Superior temporal gyrus (tissue), 1 donor: ENCODE results near the gene KCNAB2.
A peak's percentile ranks its signal among the peaks of the same experiment; 100 is the strongest.

Experiments used
- DNase-seq: peaks from one replicate; pipeline ENCODE4 v3.0.0-alpha.2; 2016; ENCODE audit errors: extremely low spot score

KCNAB2 gene

DNA sequence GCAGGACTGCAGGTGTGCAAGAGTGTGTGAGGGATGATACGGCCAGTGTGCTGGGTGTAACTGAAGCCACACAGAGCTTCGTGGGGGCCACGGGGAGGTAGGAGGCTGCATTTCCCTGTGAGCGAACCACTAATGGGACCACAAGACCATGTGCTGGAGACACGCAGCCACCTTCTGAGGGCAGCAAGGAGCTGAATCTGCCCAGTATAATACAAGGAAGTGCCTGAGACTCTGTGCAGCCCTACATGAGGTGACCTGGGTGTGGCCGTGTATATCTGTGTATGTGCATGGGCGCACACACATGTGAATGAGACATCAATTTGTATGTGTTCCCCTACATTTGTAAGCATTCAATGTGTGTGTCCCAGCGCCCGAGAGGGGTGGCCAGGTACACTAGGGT is 83.6 kb downstream of the KCNAB2 start:
- DNase-seq, result no peak

DNA sequence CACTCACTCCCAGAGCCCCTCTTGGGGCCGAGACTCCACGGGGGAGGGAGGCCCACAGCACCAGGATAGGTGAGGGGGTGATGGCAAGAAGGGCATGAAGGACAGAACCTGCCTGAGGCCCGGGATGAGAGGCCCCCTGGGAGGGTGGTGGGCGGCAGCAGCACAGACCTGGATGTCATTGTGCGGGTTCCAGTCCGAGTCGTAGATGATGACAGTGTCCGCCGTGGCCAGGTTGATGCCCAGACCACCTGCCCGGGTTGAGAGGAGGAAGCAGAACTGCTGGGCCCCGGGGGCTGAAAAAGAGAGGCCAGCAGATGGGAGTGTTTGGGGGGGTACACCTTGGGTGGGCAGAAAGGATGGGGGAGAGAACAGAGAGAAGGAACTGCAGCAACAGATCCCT is 84.3 kb downstream of the KCNAB2 start:
- DNase-seq, result no peak

DNA sequence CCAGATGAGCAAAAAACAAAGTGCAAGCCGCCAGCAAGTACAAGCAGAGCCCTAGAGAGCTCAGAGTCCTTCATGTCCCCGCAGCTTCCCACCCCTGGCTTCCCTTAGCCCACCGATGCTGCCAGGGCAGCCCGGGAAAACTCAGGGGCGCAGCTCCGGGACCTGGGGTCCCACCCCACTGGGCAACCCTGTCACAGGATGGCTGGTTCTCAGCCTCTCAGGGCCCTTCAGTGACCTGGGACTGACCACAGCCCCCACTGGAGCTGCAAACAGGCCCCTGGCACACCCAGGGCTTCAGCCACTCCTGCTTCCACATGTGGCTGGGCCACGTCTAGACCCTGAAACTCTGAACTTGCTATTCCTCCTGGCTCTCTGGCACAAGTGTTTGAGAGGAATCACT is 84.9 kb downstream of the KCNAB2 start:
- DNase-seq, result no peak

DNA sequence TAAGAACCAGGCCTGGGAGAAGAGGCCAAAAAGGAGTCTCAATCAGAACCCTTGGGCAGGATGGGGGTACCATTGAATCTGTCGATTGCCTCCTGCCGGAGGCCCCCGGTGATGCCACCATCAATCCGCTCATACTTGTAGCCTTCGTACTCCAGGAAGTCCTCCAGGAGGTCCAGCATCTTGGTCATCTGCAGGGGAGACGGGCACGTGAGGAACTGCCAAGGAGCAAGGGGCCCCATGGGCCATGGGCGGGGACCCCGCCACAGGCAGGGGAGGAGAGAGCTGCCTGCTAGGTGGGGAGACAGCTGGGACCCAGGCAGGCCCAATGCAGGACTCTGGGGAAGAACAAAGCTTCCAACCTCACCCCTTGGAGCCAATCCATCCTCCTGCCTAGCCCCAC is 85.9 kb downstream of the KCNAB2 start:
- DNase-seq, result no peak

DNA sequence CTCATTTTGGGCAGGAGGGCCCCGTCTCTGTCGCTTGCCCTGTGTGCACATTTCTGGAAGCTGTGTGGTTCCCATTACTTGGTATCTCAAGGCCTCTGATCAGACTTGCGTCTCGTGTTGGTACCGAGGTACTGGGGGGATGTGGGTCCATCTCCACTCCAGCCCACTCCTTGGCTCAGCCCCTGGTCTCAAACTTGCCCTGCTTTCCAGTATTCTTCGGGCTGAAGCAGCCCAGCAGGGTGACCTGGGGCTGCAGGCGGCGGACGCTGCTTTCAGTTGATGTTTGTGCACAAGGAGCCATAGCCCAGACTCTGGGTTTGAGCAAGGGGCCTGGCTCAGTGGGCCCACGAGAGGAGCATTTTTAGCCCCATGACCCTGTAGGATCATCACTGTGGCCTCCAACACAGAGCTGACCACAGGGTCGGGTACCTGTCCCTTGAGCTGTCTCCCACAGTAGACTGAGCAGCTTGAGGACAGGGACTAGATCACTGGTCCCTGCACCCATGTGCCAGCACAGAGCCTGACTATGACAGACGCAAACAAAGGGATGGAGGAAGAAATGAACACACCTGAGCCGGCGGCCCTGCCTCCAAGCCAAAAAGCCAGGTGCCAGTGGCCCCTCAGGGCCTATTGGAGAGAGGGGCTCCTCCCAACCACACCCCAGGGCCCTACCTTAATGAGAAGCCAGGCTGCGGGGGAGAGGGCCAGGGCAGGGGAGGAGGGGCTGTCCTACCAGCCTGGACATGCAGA is 87.6 kb downstream of the KCNAB2 start:
- no peak for DNase-seq

DNA sequence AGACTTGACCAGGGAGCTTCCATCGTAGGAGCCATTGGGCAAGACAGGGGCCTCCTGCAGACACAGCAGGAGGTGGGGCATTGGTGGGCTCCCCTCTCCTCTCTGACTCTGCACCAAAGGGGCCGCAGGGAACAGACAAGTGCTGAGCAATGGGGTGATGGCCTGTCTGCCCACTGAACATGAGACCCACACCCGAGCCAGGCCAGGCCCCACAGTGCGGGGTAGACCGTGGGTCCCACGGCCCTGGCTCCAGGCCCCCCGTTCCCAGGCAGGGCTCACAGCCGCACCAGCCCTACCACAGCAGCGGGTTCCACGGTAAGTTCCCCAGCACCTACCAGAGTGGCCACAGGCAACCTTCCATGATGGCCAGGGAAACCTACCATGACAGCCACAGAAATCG is 88.5 kb downstream of the KCNAB2 start:
- DNase-seq, result no peak

DNA sequence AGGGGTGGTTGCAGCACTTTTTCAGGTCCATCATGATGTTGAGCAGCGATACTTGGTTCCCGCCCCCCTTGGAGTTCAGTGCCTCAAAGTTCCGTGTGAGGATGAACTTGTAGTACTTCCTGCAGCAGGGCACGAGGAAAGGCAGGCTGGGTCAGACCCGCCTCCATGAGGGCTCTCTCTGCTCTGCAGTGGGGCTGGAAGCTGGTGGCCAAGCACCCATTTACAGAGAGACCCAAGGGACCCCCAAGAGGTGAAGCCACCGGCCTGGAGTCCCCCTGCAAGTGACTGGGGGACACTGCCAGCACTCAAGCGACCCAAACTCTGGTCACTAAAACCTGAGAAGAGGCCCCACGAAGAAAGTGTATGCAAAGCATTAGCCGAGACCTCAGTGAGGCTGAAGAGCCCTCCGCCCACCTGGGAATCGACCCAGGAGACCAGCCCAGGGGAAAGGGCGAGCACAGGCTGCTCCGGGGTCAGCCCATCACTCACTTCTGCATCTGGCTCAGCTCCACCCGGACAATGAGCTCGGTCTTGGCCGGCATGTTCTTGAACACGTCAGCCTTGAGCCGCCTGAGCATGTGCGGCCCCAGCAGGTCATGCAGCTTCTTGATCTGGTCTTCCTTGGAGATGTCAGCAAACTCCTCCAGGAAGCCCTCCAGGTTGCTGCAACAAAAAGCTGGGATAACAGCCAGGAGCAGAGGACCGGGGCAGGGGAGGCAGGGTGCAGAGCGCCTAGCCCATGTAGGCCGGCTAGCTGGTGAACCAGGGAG is 89.2 kb downstream of the KCNAB2 start:
- DNase-seq, result no peak

- no peak for DNase-seq
These were observed 91.0 kb downstream of the KCNAB2 start for GRCh38 chr1:6136516-6137220.

- no peak for DNase-seq
These were observed 92.1 kb downstream of the KCNAB2 start for GRCh38 chr1:6137758-6138157.

- no peak for DNase-seq
These were observed 94.7 kb downstream of the KCNAB2 start for GRCh38 chr1:6140413-6140812.

- no peak for DNase-seq
These were observed 95.9 kb downstream of the KCNAB2 start for GRCh38 chr1:6141592-6141991.

GRCh38 chr1:6142036-6142621 is 96.4 kb downstream of the KCNAB2 start:
- DNase-seq, result no peak

DNA sequence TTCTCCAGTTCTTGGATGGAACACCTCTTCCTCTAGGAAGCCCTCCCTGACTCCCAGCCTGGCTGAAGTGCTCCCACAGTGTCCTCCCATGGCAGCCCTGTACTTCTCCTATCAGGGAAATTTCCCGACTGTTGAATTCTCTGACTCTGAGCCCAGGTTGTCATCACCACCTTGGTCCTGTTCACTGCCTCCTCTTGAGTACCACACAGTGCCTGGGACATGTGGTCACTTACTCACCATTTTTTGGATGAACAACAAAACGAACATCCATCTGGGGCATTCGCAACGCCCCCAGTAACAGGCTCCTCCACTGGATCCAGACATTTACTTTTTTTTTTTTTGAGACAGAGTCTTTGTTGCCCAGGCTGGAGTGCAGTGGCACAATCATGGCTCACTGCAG is 97.0 kb downstream of the KCNAB2 start:
- DNase-seq, result peak; percentile 50

- DNase-seq, result no peak
These were observed 97.7 kb downstream of the KCNAB2 start for GRCh38 chr1:6143395-6143794.

DNA sequence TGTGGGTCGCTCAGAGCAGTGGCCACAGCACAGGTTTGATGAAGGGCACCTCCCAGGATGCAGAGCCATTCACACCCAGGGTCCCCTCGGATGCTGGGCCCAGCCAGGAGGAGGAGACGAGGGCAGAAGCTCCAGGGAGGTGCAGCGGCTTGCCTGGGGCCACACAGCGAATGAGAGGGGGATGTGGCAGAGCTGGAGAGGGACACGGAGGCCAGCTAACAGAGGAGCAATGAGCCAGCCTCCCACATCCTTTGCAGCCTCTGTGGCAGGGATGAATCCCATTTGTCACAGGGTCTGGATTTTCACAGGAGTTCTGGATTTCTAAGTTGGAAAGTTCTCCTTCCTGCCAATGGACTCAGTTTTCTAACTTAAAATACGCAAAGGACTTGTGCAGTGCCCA is 98.5 kb downstream of the KCNAB2 start:
- peak; percentile 35 for DNase-seq

DNA sequence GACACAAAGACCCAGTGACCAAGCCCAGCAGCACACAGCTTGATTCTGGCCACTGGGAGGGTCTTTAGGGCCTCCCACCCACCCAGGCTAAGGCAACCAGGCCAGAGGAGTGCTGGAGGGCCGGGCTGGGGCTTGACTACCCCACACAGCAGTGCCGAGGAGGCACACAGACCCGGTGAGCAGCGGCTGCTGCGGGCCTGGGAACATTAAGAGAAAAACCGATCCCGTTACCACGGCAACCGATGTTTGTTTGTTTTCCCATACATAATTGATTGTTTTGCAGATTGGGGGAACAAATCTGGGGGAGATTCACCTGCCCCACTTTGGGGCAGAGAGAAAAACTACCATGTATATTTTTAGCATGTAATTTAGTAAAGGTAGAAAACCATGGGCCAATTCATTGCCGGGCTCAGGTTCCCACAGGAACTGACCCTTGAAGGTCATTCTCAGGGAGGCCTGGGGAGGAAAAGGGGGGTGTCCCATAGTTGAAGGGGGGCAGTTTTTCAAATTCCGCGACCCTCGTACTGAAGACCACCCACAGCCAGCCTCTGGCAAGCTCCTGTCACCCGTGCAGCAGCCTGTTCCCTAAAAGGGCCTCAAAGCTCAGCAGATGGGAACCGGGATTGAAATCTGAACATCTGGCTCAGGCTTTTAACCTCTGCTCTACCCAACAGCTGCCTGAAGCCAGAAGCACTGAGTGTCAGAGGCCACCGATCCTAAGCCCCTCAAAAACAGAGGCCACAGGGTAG is 99.1 kb downstream of the KCNAB2 start:
- DNase-seq, result no peak

GRCh38 chr1:6145396-6145750 is 99.7 kb downstream of the KCNAB2 start:
- DNase-seq, result no peak

DNA sequence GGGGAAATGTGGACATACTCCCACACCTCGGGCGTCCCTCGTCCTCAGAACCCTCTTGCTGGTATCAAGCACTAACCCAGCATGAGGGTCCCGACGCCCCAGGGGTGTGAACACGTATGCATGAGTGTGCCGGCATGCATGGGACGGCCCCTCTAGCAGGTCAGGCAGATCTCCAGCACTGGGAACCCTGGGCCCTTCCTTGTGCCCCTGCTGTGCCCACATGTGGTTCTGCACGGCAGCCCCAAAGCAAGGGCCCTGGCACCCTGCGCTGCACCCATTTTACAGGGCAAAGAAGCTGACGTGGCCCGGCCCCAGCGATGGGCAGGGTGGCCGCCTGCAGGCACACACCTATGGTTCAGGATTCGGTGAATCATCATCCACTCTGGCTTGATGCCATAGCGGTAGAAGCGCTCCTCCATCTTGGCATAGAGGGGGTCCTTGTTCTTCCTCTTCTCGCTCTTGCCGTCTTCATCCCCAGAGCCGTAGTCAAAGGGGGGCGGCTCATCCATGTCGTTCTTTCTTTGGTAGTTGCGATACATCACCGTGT is 100.2 kb downstream of the KCNAB2 start:
- DNase-seq, result no peak

- DNase-seq, result no peak
These were observed 103.0 kb downstream of the KCNAB2 start for GRCh38 chr1:6148497-6149241.

- DNase-seq, result no peak
These were observed 103.9 kb downstream of the KCNAB2 start for GRCh38 chr1:6149597-6149996.
